ENCODE data around the gene TCN2. TPM values are rescaled to one million over a fixed set of nuclear protein-coding genes. Genes with fewer than 3 reads are reported as not detected.
A peak's percentile ranks its signal among the peaks of the same experiment; 100 is the strongest.

Gene TCN2
- polyA plus RNA-seq, 3 donors: 52.7 to 59.9 (median 52.9) TPM

- DNase-seq (ENCODE audit: low read depth in 3 of 3, low spot score in 2 of 3): no peak
Measured at GRCh38 chr22:30640839-30641430, 34.0 kb downstream of the TCN2 start.

DNA sequence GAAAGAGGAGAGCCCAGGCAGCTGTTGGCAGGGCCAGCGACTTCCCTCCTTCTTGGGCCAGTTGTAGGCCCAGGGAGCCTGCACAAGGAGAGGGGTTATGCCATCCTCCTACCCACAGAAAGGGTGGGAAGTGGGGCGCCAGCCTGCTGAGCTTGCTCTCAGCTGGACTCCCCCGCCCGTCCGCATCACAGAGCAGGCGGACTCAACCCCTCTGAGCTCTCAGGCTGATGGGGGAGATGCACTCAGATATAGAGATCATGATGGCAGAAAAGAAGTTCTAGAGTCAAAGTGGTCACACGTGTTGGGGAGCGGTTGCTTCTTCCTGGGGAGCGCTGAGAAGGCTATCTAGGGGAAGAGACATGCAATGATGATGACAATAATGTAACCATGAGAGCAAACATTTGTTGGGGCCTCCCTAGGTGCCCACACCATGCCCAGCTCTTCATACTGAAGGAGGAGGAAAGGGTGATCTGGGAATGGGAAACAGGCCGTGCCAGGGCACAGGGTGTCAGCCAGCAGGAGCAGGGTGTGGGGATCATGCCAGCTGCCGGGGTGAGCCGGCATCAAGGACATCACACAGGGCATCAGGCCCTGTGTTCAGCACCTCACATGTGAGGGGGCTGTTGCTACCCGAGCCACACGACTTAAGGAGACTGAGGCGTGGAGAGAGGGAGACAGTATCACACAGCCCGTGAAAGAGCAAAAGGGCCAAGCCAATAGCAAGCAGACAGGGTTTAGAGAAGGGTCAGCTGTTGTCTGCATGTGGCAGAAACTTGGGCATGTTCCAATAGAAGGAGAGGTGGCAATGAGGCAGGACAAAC lies 36.3 kb downstream of the TCN2 start:
- no peak for DNase-seq (ENCODE audit: low read depth in 3 of 3, low spot score in 2 of 3)

DNA sequence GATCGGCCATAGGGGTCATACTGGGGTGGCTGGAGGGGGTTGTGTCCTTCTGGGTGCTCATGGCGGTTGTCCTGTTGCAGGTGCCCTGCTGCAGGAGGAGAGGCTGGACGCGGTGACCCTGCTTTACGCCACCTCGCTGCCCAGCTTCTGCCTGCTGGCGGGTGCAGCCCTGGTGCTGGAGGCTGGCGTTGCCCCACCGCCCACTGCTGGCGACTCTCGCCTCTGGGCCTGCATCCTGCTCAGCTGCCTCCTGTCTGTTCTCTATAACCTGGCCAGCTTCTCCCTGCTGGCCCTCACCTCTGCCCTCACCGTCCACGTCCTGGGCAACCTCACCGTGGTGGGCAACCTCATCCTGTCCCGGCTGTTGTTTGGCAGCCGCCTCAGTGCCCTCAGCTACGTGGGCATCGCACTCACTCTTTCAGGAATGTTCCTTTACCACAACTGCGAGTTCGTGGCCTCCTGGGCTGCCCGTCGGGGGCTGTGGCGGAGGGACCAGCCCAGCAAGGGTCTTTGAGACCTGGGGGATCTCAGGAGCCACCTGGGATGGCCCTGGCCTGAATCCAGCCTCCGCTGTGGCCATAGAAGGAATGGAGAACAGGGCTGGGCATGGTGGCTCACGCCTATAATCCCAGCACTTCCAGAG lies 39.7 kb downstream of the TCN2 start:
- DNase-seq (ENCODE audit: low read depth in 3 of 3, low spot score in 2 of 3): no peak

DNA sequence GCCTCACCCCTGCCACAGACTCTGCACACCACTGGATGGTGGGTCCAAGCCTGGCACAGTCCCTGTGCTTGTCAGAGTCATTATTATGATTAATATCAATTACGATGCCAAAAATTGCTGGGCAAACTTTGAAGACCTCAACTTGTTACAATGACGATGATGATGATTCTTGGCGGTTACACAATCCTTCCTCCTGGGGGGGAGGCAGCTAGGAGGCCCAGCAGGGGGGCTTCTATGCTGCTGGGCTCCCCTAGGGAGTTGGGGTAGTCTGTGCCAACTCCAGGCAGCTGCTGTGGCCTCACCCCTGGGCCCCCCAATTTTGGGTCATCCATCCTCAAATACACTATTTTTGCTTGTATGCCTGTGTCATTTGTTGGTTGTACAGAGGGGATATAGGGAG lies 40.6 kb downstream of the TCN2 start:
- DNase-seq (ENCODE audit: low read depth in 3 of 3, low spot score in 2 of 3): no peak

- DNase-seq (ENCODE audit: low read depth in 3 of 3, low spot score in 2 of 3): no peak
Measured at GRCh38 chr22:30648825-30649224, 41.9 kb downstream of the TCN2 start.

DNA sequence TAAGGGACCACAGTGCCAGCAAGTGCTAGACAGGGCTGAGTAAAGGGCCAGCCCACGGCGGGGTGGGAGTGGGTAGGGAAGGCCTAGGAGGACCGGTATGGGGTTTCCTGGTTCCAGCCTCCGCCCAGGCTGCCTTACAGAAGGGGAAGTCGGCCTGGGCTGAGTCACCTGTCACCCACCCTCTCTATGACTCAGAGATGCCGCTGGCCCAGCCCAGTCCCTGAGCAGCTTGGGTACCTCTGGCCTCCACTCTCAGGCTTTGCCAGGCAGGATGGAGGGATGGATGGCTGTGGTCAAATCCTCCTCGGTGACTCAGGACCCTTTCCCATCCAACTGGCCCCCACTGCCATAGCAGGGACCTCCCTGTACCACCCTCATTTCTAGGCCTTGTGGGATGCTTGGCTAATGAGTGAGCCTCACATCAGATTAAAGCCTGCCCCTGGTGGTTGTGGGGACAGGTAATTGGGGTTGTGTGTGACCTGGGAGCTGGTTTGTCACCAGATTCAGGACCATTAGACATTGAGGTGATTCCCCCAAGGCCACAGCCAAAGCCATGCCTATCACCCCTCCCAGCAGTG lies 42.5 kb downstream of the TCN2 start:
- DNase-seq (ENCODE audit: low read depth in 3 of 3, low spot score in 2 of 3): no peak

DNA sequence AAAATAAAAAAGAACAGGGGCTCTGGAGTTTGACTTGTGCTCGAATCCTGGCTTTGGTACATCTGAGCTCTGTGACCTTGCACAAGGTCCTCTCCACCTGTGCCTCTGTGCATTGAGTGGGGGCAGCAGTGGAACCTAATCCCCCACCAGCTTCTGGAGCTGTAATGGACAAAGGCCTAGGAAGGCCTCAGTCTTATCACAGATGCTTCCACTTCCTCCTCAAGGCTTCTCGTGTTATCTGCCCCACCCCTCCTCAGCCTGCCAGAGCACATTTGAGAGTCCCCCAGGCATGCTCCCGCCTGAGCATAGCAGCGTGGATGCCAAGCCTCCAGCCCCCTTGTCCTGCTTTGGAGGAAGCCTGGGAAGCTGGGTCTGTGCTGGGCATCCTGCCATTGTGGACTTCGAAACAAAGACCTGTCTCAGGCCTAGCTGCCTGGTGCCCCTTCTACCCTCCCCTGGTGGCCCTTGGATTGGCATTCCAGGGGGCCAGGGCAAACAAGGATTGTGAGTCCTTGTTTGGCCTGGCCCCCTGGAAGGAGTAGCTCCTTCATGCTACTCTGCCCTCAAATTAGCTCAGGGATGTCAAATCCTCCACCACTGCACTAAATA lies 43.6 kb downstream of the TCN2 start:
- DNase-seq (ENCODE audit: low read depth in 3 of 3, low spot score in 2 of 3): no peak

DNA sequence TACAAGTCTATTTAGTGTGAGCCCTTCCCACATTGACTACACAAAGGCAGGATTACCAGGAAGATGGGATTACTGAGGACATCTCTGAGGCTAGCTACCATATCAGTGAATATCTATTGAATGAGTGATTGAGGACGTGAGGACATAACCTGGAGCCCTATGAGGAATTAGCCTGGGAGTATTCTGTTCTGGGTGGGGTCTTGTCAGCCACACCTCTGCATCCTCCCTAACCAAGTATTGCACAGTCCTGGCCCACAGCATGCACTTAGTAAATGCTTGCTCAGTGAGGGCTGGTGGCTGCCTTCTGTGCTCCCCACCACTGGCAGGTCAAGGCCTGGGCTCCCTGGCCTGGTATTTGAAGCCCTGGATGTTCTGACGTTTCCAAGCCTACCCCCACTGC lies 45.9 kb downstream of the TCN2 start:
- no peak for DNase-seq (ENCODE audit: low read depth in 3 of 3, low spot score in 2 of 3)

DNA sequence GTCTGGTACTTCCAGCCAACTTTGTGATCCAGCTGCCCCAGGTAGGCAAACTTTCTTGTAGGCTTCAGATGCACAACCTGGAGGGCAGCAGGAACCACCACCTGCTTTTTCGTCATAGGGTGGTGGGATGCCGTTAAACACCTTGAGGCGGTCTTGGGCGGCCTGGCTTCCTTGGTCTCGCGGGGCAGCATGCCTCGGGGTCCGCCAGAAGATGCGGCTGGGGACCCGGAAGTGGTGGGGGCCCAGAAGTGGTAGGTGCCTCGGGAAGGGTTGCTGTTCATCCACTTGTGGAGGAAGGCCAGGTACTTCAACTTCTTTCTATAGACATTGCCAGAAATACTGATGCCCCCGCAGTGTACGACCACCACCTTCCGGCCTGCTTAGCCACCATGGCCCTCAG lies 47.4 kb downstream of the TCN2 start:
- no peak for DNase-seq (ENCODE audit: low read depth in 3 of 3, low spot score in 2 of 3)

- no peak for DNase-seq (ENCODE audit: low read depth in 3 of 3, low spot score in 2 of 3)
Measured at GRCh38 chr22:30655532-30655931, 48.6 kb downstream of the TCN2 start.

DNA sequence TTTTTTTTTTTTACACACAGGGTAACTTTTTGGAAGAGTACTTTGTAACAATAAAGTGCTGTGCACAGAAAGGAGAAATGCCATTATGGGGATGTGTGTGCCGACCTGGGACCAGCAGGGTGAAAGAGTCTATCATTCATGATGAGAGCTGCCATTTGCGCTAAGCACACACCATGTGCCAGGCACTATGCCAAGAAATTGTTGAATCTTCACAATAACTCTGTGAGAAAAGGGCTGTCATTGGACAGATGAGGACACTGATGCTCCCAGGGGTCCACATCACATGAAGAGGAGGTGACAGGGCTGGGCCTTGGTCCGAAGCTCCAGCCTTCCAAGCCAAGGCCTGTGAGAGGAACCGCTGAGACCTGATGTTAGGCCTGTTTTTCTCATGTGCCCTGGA lies 55.1 kb downstream of the TCN2 start:
- DNase-seq (ENCODE audit: low read depth in 3 of 3, low spot score in 2 of 3): no peak

DNA sequence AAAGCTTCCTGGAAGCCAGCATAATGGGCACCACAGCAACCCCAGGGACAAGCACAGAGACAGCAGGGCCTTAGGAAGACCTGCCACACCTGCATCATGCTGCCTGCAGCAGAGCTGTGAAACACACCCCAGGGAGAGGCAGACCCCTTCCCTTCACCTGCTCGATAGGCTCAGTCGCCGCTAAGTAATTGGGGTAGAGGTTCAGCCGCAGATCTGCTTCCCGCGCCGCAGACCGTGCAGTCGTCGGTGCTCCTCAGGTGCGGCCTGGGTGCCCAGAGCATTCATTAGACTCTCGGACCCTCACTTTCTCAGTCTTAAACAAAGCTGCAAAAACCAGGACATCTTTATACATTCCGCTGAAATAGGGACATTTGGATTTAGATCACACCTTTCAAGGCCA lies 57.8 kb downstream of the TCN2 start:
- DNase-seq (ENCODE audit: low read depth in 3 of 3, low spot score in 2 of 3): no peak

- no peak for DNase-seq (ENCODE audit: low read depth in 3 of 3, low spot score in 2 of 3)
Measured at GRCh38 chr22:30665266-30665665, 58.3 kb downstream of the TCN2 start.

DNA sequence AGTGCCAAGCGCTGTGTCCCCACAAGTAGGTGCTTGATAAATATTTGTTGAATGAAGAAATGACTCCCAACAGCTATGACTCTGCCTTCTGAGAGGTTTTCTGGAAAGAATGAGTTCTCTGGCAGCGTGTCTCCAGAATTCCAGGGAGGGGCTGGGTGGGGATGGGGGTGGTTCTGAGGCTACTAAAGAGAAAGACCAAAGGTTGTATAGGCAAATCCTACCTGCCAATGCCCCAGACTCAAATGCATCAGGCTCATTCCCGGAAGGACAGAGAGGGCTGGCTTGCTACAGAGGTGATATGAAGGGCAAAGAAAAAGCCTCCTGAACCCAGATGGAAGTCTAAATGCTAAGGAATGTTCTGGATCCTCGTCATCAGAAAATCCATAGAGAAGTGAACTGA lies 58.8 kb downstream of the TCN2 start:
- no peak for DNase-seq (ENCODE audit: low read depth in 3 of 3, low spot score in 2 of 3)

- DNase-seq (ENCODE audit: low read depth in 3 of 3, low spot score in 2 of 3): no peak
Measured at GRCh38 chr22:30667107-30667493, 60.1 kb downstream of the TCN2 start.

DNA sequence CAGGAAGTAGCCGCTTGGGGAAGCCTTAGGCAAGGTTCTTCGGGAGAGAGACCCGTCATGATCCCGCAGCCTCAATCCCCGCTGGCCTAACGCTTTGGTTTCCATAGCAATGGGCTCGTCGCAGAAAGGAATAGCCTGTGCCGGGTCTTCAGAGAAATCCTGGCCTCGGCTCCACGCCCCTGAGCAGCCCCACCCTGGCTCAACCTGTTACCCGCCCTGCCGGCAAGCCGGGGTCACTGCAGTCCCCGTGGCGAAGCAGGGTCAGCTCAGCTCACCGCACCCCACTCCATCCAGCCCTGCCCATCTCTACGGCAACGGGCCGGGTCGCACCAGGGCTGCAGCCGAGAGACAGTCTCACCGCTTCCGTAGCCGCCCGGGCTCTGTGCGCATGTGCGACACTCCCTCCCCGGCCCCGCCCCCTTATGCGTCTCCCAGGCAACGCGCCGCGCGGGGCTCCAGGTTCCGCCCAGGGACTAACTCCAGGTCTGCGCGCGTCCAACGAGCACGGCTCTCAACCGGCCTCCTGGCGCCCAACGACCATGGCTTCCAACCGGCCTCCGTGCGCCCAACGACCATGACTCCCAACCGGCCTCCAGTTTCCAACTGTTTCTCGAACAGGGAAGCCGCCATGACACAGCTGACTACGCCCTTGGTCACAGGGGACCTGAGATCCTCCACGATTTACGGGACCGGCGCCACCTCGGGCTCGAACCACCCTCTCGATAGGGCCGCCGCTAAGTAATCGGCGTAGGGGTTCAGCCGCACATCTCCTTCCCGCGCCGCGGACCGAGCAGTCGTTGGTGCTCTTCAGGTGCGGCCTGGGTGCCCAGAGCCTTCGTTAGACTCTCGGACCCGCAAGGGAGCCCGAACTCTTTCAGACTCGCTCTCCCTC lies 60.8 kb downstream of the TCN2 start, which contains the start of gene DUSP18:
Gene DUSP18 (minus strand): TSS at position 382 of the 892 bp plus-strand sequence. CDS start 3,872 bp downstream, outside the sequence.
- peak; percentile 69 to 80 (median 79) for DNase-seq (ENCODE audit: low read depth in 3 of 3, low spot score in 2 of 3)

DNA sequence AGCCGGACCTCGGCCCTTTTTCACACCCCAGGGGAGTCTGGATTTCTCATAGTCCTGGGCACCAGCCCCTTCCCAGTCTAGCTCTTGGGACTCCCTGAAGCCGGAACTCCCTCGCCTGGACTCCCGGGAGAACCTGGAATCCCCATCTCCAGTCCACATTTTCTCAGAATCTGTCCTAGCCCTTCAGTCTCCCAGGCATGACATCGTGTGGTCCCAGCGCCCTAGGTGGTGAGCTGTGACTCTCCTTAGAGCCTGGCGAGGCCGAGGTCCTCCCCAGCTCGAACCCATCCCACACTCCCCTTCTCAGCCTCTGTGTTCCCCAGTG lies 61.4 kb downstream of the TCN2 start:
- no peak for DNase-seq (ENCODE audit: low read depth in 3 of 3, low spot score in 2 of 3)

GRCh38 chr22:30671071-30671470 lies 64.1 kb downstream of the TCN2 start:
- no peak for DNase-seq (ENCODE audit: low read depth in 3 of 3, low spot score in 2 of 3)

- no peak for DNase-seq (ENCODE audit: low read depth in 3 of 3, low spot score in 2 of 3)
Measured at GRCh38 chr22:30673136-30673535, 66.2 kb downstream of the TCN2 start.

DNA sequence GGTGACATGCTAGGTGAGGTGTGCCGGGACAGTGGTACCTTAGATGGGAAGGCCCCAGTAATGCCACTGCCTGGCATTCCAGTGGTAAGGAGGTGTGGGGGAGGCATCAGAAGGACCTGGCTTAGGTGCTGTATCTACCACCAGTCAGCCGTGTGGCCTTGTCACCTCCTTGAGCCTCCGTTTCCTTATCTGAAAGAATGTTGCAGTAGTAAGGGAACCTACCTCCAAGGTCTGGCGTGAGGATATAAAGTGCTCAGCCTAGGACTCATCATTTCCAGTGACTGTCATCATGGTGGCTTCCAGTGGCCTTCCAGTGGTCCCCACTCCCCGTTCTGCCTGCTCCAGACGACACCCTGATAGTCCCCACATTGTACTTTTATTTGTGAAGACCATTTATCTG lies 67.5 kb downstream of the TCN2 start:
- no peak for DNase-seq (ENCODE audit: low read depth in 3 of 3, low spot score in 2 of 3)

All from right renal cortex interstitium (tissue), 3 donors.